Right hindlimb (tissue), 1 donor: ENCODE results near the gene C16orf74.

Source experiments
- DNase-seq: peaks from one replicate; pipeline ENCODE4 v3.0.0-alpha.2; 2018

Gene C16orf74

DNA sequence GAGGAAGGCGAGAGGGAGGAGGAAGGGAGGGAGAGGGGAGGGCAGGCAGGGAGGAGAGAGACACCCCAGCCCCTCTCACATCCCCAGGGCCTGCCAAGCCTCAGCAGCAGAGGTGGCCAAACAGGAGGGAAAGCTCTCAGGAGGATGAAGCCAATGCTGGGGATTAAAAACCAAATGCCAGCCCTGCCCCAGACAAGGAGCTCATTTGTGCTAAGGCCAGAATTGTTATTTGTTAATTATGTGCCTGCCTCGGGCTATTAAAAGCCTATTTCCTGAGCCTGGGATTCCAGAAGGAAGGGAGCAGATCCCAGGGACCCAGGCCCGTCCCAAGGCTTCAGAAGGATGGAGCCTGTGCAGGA is 34.2 kb downstream of the C16orf74 start:
- DNase-seq = no peak

DNA sequence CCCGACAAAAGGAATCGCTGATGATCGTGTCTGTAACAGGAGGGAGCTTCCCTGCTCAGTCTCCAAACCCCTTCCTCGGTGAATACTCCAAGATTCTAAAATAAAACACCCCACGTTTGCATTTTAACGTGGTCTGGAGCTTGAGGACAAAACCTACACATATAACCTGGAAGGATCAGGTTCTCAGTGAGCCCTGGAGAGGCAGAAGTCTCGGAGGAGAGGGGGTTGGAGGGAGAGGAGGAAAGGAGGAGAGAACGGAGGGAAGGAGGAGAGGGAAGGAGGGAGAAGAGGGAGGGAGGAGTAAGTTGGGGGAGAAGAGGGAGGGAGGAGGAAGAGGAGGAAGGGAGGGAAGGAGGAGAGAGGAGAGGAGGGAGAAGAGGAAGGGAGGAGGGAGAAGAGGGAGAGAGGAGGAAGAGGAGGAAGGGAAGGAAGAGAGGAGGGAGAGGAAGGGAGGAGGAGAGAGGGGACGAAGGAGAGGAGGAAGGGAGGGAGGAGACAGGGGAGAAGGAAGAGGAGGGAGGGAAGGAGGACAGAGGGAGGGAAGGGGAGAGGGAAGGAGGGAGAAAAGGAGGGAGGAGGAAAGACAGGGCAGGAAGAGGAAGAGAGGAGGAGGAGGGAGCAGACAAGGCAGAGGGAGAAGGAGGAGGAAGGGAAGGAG is 34.7 kb downstream of the C16orf74 start:
- DNase-seq = no peak

DNA sequence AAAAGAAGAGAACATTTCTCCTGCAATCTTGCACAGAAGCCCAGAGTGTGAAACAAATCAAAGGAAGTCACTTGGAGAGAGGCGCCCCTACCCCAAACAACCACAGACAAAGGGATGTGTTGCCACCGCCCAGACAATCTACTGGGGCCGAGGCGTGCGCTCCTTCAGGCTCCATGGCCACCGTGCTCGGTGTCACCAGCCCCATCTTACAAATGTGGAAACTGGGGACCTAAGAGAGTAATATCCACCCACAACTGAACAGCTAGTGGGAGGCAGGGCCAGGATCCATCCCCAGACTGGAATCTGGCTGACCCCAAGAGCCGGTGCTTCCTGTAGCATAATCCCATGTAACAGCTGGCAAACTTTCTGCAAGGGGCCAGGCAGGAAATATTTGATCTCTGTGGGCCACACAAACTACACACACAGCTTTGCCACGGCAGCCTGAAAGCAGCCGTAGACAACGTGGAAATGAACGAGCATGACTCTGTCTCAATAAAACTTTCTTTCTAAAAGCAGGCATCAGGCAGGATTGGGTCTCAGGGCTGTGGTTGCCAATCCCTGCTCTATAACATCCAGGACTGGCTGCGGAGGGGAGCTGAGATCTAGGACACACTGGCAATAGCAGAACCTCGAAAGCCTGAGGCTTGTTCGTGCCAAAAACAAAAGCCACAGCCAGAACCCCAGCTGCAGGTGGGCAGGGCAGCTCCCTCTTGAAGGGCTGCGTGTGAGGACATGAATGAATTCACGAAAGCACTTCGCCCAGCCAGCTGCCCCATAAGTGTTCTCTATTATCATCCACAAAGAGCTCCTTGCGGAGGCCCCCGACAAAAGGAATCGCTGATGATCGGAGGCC is 35.5 kb downstream of the C16orf74 start:
- DNase-seq = peak; percentile 85

DNA sequence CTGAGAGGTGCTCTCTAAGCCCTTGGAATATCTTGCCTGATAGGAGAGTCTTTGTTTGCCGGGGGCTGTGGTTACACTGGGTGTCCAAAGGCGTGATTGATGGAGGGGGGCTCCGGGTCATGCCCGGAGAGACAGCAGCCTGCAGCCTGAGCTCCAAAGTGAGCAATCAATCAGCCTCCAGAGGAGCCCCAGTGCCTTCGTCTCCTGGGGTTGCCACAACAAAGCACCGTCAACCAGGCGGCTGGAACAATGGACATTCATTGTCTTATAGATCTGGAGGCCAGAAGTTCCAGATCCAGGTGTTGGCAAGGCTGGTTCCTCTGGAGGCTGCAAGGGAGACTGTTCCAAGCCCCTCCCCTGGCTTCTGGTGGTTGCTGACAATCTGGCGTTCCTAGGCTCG is 38.1 kb downstream of the C16orf74 start:
- DNase-seq = no peak

DNA sequence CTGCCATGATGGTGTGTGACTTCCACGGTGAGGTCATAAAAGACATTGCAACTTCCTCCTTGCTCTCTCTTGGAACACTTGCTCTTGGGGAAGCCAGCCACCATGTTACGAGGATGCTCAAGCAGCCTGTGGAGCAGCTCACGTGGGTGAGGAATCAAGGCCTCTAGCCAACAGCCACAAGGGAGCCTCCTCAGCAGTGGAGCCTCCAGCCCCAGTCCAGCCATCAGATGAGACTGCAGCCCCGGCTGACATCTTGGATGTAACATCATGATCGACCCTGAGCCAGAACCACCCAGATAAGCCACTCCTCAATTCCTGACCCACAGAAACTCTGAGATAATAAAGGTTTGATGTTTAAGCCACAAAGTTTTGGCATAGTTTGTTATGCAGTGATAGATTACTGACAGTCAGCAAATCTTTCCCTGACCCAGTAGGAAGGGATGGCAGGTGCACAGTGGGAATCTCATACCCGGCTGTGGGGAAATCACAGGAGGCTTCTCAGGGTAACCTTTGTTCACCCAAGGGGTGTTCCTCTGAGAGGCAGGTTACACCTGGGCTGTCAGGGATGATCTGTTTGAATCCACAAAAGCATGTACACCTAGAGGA is 38.8 kb downstream of the C16orf74 start:
- DNase-seq = no peak

DNA sequence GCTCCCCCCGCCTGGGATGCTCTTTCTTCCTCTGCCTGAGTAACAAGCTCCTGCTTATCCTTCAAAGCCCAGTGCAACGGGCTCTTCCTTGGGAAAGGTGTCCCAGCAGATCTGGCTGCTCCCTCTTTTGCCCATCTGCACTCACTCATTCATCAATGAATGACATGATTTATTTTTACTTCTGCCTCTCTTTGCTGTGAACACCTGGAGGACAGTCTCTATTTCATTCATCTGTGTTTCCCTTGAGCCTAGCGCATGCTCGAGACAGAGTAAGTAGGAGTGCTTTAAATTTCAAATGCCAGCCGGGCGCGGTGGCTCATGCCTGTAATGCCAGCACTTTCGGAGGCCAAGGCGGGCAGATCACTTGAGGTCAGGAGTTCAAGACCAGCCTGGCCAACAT is 40.2 kb downstream of the C16orf74 start:
- no peak for DNase-seq

DNA sequence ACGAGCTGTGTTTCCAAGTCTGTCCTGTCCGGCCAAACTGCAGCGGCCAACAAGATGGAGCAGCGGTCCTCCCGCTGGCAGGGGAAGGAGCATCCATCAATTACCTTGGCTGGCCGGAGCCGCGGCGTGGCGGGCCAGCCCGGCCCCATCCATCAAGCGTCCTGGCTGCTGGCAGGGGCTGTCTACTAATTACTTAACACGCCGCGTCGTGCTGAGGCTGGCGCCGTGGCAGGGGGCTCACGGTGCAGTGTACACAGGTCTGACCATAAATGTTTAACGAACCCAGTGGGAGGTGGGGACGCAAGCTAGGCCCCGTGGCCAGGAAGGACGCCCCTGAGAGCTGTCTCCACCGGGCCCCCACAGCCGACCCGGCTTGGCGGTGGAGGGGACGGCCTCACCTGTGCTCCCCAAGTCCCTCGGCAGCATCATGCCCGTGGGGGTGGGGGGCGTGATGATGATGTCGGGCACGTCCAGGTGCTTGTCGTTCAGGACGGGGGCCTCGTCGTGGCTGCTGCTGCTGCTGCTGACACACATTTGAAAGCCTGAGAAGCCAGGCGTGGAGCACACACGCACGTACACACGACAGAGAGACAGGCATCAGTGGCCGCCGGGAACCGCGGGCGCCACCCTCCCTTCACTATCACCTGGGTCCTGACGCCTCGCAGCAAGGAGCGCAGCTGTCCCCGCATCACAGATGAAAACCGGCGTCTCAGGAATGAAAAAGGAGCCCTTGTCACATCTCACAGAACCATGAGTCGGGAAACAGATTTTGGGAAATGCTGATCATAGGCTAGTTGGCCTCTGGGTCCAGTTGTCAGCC is 40.9 kb downstream of the C16orf74 start:
- DNase-seq = no peak

DNA sequence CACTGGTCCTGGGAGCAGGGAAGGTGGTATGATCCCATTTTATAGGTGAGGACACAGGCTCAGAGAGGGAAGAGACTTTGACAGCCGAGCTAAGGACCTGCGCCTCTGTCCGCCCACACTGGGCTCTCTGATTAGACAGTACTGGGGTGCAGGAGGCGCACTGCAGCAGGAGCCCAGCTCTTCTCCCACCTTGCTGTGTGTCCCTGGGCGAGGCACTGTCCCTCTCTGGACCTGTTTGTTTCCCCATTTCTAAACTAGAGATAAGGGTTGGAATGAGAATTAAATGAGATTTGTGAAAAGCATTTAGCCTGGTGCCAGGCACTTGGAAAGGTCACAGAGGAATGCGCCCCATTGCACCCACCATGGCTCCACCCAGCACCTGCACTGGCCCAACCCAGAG is 42.6 kb downstream of the C16orf74 start:
- no peak for DNase-seq

DNA sequence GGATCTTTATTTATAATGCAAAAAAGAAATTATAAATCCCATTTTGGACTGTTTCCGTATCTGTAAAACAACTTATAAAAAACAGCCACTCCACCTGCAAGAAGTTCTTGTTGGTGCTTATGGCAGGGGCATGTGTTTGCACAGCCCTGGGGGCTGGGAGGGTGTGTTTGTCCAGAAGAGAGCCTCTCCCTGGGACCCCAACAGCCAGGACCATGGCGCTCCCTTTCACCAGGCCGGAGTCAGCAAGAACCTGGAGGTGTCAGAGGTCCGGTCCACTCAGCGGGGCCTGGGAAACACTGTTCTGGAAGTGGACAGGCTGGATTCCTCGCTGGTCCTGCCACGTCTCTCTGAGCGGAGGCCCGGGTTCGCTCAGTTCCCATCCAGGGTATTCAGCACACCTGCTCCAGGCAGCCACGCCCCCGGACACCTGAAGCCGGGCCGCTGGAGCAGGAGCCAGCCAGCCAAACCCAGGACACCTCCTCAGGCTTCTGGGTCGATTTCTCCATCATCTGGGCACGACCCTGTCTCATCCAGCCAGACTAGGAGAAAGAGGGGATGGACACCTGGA is 43.3 kb downstream of the C16orf74 start:
- no peak for DNase-seq

DNA sequence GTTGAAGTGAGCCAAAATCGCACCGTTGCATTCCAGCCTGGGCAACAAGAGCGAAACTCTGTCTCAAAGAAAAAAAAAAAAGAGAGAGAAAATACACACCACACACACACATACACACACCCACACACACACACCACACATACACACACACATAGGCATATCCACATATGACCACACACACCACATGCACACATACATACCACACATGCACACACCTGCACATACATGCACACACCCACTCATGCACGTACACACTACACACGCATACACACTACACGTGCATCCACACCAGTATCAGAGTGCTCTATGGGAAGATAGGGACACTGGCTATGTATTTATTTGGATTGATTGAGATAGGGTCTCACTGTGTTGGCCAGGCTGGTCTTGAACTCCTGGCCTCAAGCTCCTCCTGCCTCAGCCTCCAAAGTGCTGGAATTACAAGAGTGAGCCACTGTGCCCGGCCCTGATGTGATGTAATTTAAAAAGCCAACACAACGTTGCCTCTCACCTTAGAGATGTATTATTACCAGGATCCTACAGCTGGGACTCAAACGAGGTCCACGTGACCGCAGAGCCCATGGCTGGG is 44.4 kb downstream of the C16orf74 start:
- DNase-seq = no peak

DNA sequence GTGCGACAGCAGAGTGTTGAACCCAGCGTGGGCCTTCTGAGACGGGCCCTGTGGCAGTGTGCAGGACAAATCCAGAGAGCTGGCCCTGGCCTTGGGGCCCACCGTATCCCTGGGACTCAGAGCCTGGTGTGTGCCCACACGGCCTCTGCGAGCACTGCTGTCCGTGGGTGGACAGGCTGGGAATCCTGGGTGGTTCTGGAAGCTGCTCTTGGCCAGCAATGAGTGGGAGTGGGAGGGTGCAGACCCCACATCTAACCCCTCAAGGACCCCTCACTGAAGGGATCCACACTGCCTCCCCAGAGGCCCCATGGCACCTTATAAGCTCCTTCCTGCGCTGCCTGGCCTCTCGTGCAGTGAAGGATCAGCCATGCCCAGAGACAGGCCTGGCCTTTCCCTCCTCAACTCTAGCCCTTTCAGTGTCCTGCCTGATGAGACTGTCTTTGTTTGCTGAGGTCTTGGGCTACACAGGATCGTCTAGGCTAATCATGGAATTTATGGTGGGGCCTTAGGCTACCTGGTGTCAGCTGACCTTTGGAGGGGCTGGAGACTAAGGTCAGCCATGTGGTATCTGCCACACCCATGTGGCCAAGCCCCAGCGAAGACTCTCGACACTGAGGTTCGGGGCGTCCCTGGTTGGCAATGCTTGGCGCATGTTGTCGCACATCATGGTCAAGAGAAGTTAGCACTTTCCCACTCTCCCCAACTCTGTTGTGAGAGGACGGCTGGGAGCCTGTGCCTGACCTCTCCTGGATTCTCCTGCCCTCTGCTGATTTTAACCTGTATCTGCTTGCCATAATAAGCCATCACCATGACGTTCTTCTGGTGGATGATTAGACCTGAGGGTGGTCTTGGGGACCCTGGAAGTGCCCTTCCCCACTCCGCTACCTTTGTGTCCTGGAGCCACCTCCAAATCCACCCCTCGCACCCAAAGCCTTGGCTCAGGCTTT is 45.7 kb downstream of the C16orf74 start:
- DNase-seq = no peak

DNA sequence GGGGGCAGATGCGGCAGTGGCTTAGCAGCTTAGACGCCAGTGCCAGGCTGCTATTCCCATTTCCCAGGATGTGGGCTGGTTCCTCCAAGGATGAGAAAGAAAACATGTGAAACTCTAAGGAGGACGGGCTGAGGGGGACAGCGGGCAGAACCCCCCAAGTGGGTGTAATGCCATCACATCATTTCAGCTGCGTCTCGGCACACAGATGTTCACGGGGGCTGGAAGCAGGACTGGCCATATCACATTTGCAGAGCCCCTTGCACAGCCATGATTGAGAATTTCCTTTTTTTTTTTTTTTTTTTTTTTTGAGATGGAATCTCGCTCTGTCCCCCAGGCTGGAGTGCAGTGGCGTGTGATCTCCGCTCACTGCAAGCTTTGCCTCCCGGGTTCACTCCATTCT is 46.9 kb downstream of the C16orf74 start:
- DNase-seq = no peak

DNA sequence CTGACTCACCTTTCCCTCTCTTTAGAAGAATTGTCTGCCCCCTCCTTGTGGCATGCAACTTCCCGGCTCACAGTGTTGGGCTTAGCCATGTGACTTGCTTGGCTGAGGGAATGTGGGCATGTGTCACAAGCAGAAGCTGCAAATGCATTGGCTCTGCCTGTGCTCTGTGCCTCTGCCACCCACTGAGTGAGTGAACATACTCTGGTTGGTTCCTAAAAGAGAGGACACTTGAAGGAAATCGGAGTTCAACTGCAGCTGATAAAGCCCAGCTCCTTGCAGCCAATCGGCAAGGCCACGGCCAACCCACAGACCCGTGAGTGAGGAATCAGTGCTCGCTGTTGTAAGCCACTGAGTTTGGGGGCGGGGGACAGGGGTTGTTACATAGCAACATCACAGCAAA is 51.3 kb downstream of the C16orf74 start:
- no peak for DNase-seq

DNA sequence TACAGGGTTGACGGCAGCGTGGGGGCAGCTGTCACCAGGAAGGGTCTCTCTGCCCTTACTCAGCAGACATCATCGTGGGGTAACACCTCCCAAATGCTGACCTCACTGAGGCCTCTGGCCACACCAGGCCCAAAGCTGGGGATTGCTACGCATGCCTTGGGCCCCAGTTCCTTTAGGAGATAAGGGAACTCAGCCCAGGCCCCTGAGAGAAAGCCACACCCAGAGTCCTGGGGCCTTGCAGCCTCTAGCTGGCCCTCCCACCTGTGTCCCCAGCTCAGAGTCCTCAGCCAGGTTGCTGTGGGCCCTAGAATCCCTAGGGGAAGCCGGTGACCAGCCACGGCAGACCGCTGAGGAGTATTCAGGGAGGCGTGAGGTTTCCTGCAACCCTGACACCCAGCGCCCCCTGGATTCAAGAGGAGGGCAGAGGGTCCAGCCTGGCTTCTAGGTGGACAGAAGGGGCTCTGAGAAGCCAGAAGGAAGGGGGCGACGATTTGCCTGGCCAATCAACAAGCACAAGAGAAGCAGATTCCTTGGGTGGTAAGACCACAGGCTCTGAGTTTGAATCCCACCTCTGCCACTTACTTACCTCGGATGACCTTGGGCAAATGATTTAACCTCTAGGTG is 51.8 kb downstream of the C16orf74 start:
- DNase-seq = no peak

DNA sequence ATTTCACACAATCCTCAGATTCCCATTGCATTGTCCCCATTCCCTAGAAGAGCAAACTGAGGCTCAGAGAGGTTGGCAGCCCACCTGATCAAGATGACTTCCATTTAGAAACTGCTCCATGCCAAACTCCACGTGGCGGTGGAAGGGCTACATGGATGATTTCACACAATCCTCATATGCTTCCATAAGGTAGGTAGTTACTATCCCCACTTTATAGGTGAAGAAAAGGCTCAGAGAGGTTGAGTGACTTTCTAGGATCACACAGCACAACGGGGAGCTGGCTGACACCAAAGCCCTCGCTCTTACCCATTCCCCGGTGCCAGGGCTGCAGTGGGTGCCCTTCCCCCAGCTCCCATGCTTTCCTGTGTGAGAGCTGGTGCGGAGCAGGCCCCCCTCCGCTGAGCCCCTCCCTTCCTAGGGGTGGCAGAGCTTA is 52.4 kb downstream of the C16orf74 start:
- no peak for DNase-seq

DNA sequence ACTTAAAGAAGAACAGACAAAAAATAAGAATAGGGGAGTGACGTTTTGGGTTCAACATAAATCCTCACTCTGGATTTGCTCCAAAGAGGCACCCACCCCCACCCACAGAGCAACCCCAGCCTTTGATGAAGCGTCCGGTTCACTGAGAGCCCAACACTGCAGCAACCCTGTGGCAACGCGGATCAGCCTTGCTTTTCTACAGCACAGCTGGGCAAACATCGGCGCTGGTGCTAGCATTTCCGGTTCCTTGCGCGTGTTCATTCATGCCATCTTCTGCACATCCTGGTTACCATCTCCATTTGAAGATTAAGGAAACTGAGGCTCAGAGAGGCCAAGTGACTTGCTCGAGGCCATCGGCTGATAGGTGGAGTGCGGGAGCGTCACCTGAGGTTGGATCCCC is 53.5 kb downstream of the C16orf74 start:
- no peak for DNase-seq

DNA sequence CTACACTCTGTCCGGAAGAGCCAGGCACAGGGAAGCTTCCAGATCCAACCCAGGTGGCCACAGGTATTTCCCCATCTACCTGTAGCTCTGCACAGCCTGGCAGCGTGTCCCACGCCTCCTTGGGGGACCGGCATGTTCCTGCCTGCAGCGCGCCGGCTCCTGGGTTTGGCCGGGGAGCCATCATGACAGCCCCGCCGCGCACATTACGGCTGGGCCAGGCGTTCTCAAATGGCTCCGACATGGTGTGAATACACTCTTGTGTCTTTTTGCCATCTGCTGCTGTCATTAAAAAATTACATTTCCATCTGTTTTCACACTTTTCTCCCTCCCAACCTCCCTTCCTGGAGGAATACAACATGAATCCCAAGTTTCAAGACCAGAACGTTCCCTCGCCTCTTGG is 54.1 kb downstream of the C16orf74 start:
- DNase-seq = no peak

DNA sequence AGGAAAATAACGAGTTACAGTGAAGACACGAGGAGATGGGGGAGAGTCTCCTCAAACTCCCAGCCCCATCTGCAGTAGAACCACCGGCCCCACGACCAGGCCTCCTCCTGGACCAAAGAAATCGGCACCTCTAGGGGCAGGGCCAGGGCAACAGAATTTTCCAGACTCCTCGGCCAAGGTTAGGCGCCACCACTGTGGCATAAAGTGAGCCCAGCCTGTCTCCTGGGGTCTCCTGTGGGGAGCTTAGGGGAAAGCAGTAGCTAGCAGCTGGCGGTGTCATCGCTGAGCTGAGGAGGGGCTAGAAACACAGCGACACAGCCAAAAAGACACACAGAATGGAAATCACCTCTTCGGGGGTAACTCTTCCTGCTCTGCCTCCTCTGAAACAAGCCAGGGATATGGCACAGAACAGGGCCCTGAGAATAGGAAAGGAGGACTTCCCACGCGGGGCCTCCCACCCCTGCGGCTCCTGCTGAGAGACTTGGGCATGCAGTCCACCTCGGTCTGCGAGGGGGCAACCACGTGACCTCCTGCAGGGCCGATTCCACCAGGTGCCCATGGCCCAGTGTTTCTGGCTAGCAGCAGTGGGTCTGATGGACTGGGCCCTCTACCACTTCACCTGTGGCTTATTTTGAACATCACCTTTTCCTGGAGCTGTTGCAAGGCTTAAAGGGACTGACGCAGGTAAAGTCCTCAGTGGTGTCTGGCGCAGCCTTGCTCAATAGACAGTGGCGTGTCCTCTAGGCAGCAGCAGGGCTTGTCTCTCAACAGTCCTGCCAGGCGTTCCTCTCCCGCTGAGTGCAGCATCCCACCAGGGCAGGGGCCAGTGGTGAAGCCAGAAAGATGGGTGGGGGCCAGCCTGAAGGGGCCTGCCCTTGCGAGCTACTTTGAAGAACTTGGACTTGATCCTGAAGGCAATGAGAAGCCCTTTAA is 55.4 kb downstream of the C16orf74 start:
- DNase-seq = no peak

DNA sequence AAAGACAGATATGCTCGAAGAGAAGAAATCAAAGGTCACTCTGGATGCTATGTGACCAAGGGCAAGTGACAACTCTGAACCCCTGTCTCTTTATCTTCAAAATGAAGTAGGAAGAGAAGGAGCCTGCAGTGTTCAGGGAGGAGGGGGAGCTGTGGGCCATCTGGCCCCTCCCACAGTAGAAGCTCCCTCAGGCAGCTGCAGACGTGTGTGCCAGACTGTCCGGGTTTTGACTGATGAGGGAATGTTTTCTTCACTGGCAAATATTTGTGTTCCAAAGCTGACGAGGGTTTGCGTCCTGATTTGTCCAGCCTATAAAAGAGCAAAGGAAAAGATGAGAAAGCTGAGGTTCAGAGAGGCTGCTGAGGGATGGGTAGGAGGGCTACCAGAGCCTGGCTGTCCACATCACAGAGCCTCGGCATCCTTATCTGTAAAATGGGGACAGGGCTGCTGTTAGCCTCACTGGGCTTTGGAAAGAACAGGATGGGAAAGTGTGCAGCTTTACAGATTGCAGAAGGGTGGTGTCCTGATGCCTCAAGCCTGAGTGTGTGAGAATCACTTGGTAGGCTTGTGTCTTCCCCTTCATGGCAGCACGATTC is 60.3 kb downstream of the C16orf74 start:
- no peak for DNase-seq
